ENCODE results near the gene AGAP3.

The AGAP3 gene

GRCh38 chr7:151074817-151075661, 11.2 kb upstream of the AGAP3 start:
- no peak for DNase-seq

DNA sequence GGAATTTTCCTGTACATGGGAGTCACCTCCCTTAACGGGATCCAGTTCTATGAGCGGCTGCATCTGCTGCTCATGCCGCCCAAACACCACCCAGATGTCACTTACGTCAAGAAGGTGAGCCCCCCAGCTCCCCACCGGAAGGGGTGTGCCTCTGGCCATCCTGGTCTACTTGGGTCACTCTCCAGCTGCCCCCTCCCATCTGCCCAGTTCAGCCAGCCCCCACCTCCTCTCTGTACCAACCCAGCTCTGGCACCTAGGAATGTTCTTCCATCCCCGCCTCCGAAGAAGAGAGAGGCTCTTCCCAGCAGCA, 10.7 kb upstream of the AGAP3 start:
- no peak for DNase-seq

DNA sequence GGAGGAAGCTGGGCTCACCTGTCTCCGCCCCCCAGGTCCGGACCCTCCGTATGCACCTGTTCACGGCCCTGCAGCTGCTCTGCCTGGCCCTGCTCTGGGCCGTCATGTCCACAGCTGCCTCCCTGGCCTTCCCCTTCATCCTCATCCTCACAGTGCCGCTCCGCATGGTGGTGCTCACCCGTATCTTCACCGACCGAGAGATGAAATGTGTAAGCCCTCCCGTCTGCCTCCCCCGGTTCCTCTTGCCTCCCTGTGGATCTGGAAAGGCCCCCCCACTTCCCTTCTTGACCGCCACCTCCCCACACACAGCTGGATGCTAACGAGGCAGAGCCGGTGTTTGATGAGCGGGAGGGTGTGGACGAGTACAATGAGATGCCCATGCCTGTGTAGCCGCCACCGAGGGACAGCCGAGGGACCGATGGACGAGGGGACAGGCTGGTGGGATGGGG, 10.3 kb upstream of the AGAP3 start:
- DNase-seq = no peak

- DNase-seq = peak in 1 of 3 experiments; percentile 24
These were observed 9.2 kb upstream of the AGAP3 start for GRCh38 chr7:151076863-151077704.

DNA sequence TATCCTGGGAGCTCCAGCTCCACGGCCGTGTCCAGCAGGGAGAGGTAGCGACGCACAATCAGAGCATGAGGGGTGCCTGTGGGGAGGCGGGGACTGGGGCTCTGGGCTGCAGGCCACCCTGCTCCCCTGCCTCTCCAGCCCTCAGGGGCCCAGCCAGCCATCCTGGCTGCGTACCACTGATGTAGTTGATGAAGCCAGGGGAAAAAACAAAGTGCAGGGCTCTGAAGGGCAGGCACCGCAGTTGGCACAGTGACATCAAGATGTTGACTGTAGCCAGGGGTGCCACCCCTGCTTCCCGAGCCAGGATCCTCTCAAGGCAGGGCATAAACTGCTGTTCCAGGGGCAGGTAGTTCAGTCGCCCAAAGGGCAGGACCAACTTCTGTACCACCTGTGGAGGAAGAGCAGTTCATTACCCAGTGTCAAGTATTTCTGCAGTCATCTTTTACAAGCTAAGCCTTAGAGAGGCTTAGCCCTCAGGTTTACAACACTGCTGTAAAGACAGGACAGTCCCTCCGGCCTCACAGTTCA, 8.5 kb upstream of the AGAP3 start:
- no peak for DNase-seq

DNA sequence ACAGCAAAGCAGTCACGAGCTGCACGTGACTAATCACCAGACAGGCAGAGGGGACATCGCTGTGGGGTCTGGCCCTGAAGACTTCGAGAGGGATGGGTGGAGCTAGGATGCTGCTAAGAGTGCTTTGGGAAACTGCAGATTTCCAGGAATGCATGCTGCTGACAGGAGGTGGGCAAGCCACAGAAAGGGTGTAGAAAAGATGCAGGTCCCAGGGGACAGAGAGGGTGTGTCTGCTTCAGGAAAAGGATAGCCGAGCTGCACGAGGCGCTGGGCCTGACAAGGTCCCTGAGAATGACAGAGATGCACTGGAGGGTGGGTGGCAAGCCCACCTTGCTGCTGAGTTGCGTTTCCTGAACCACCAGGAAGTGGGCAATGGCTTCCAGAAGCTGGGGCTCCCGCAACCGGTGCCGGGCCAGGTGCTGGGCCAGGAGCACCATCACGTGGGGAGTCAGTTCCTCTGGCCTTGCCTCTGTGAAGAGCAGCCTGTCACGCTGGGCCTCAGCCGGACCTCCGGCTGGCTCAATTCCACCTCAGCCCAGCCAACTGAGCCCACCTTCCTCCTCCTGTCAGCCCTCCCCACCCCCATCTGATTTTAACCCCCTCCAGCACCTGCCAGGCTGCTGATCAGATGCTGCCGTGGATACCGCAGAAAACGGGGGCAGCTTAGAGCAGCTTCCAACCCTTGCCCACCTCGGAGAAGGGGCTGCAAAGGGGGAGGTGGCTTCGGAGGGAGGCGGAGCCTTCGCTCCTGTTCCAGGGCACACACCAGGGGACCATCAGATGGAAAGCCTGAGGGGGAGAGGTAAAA, 7.8 kb upstream of the AGAP3 start:
- no peak for DNase-seq

DNA sequence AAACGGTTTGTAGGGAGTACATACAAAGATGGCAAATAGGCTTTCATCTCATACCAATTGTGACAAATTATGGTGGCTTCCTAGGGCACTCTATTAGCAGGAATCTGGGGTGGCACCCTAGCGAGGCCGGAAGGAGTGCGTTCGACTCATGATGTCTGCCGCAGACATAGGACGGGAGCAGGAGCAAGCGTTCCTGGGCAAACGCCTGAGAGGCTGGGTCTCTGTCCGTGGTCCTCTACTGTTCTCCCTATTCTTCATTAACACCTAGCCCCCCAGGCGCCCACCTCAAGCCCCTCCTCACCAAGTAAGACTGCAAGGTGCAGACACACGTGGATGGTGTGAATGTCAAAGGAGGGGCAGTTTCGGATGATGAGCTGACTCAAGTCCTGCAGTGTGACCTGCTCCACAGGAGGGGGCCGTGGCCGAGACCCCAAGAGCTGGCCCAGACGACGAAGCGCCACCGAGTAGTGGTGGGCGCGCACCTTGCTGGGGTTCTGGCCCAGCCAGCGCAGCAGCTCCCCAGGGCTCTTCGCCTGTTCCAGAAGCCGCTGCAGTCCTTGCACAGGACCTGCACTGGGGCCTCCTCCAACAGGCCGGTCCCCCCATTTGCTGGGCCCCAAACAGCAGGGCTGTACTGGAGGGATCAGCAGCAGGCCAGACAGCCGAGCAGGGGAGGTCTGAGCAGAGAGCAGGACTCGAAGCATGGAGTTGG, 6.9 kb upstream of the AGAP3 start:
- no peak for DNase-seq

- peak in 2 of 3 experiments; percentile 32 to 66 for DNase-seq
These were observed 6.2 kb upstream of the AGAP3 start for GRCh38 chr7:151080067-151080521.

GRCh38 chr7:151080522-151081169, 5.6 kb upstream of the AGAP3 start, which contains the start of gene FASTK:
Gene FASTK (minus strand): TSS chr7:151080809. CDS start chr7:151080766, 43 bp downstream.
- peak; percentile 95 to 97 (median 96) for DNase-seq

DNA sequence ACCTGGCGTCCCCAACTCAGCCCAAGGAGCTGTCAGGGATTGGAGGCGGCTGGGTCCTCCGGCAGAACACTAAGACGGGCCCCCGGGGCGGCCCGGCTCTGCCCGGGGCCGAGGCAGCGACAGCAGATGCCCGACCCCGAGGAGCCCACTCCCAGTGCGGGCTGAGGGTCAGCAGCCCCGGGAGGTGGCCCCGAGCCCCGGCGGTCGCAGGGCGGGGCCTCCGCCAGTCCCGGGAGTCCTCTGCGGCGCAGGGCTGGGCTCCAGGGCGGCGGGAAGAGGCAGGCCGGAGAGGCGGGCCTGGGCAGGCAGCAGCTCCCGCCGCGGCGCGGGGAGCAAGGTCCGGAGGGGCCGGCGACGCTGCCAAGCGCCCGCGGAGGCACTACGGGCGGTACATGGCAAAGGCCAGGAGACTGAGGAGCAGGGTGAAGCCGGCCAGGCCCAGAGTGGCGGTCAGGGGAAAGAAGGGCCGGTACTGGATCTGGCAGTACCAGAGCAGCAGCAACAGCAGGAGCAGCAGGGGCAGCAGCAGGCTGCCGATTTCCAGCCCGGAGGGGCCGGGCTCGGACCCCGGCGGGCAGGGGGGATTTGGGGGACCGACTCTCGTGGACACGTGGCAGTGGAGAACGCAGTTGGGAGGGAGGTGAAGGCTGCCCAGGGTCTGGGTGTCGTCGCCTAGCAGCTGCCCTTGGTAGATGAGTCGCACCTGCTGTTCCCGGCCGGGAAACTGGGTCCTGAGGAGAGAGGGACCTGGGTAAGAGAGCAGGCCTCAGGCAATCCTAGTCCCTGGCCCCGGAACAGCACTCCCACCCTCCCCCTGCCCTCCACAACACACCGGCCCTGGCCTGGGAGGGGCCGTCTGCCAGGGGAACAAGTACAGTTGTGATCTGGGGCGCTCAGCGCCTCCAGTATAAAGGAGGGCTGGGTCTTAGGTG, 4.8 kb upstream of the AGAP3 start:
- peak in 2 of 3 experiments; percentile 45 to 54 for DNase-seq

GRCh38 chr7:151082141-151083070, 3.9 kb upstream of the AGAP3 start:
- DNase-seq = peak in 1 of 3 experiments; percentile 43

DNA sequence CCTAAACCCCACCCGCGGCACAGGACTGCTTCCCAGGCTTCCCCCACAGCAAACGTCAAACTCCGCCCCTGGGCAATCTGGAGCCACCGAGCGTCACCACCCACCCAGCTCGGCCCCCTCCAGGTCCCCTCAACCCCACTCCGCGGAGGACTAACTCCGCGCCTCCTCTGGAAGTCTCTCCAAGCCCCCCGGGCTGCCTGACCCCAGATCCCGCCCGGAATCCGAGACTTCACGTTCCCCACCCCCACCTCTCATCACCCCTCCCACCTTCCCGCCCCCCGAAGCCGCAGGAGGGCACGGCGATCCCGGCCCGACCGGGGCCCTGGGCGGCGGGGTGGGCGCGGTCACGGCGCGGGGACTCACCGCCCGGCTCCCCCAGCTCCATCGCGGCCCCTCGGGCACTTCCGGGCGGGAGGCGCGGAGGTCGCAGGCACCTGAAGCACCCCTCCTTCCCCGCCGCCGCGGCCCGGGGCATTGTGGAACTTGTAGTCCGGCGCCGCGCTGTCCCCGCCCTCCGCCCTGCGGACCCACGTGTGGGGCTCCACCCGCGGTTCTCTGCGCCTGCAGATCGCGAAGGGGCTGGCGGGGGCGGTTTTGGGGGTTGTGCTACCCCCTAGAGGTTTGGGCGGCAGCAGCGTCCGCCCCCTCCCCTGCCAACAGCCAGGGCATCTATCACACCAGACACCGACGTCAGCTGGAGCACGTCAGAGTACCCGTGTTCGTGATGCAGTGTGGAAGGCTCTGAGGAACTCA, 3.0 kb upstream of the AGAP3 start, which contains the start of gene TMUB1:
TMUB1 (minus strand) TSS at position 423 of the 753 bp plus-strand sequence. CDS start 930 bp downstream, outside the sequence.
- DNase-seq = peak; percentile 72 to 84 (median 83)

DNA sequence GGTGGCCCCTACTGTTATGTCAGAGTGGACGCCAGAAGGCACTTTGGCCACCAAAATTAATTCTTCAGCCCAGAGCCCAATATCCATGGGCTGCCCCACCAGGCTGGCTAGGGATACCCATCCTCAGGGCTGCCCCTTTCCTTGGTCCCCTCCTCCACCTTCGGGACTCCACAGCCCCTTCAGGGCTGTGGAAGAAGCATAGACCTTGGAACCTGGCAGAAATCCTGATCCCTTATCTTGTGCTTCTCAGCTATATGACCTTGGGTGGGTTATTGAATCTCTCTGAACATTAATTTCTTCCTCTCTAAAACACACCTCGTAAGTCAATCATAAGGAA, 2.5 kb upstream of the AGAP3 start:
- DNase-seq = no peak

DNA sequence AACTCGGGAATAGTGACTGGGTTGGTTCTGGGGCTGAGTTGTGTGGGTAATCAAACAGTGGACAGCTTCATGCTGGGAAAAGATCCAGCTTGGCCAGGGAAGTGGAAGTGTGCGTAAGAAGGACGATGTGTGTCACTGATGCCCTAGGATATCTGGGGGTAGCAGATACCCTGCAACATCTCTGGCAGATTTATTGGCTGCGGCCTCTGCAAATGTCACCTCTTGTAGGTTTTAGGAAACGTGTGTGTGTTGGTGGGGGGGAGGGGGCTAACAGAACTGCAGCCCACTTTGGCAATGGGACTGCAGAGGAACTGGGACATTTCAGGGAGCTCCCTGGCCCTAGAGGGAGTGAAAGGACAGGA, 965 bp upstream of the AGAP3 start:
- peak in 1 of 3 experiments; percentile 52 for DNase-seq

- DNase-seq = peak; percentile 22 to 75 (median 71)
These were observed 548 bp downstream of the AGAP3 start for GRCh38 chr7:151086802-151087244.

GRCh38 chr7:151087245-151088018, 1.2 kb downstream of the AGAP3 start:
- peak; percentile 31 to 75 (median 73) for DNase-seq
